ENCODE data around the gene PCDH20.

The PCDH20 gene, protein sequence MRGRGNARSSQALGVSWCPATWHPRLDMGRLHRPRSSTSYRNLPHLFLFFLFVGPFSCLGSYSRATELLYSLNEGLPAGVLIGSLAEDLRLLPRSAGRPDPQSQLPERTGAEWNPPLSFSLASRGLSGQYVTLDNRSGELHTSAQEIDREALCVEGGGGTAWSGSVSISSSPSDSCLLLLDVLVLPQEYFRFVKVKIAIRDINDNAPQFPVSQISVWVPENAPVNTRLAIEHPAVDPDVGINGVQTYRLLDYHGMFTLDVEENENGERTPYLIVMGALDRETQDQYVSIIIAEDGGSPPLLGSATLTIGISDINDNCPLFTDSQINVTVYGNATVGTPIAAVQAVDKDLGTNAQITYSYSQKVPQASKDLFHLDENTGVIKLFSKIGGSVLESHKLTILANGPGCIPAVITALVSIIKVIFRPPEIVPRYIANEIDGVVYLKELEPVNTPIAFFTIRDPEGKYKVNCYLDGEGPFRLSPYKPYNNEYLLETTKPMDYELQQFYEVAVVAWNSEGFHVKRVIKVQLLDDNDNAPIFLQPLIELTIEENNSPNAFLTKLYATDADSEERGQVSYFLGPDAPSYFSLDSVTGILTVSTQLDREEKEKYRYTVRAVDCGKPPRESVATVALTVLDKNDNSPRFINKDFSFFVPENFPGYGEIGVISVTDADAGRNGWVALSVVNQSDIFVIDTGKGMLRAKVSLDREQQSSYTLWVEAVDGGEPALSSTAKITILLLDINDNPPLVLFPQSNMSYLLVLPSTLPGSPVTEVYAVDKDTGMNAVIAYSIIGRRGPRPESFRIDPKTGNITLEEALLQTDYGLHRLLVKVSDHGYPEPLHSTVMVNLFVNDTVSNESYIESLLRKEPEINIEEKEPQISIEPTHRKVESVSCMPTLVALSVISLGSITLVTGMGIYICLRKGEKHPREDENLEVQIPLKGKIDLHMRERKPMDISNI

DNA sequence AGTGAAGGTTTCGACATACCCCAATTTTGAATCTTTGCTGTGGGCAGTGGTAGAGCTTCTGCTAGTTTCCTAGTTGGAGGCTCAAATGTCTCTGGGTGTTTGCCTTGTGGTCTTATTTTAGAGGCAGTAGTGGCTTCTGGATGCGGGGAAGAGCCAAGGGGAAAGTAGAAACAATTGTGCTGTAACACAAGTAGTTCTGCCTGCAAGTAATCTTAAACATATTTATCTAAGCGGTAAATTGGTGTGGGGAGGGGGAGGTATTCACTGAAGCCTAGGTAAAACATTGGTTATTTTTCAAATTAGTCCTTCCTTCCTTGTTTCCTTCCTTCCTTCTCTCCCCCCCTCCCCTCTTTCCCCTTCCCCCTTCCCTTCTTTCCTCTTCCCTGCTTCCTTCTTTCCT, at the start of gene PCDH20:
TSS of gene PCDH20 (minus strand) at position 101 of the 400 bp plus-strand sequence. CDS start 691 bp downstream, outside the sequence.
- Mint-ChIP-seq H3K27ac (no peak within 1 kb of the TSS), H3K4me3 (no peak within 1 kb of the TSS), H3K4me1 (ENCODE audit: low read depth) (no peaks in the 10 kb centered on the region), H3K27me3 (ENCODE audit: low read depth) (peaks cover 17% of the 10 kb centered on the region), H3K36me3 (ENCODE audit: low read depth) (no peaks in the 10 kb centered on the region), H3K9me3 (no peaks in the 10 kb centered on the region)
- DNase-seq (ENCODE audit: low spot score), result no peak

DNA sequence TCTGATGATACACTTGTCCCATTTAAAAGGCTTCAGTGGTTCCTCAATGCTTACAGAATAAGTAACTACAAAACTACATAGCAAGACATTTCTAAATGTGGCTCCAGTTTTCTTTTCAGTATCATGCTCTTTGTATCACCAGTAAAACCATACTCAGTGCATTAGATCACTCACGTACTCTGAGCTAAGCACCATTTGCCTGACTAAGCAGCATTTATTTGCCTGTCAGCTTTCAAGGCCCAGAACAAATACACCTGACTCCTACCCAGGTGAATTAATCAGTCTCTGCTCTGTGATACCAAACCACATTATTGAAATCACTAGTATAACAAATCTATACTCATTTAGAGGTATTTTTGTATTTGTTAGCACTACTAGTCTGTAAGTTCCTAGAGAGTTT, 47.4 kb upstream of the PCDH20 start:
- Mint-ChIP-seq H3K27me3 (ENCODE audit: low read depth) (no peaks in the 10 kb centered on the region), H3K27ac (no peak overlapping the region)

DNA sequence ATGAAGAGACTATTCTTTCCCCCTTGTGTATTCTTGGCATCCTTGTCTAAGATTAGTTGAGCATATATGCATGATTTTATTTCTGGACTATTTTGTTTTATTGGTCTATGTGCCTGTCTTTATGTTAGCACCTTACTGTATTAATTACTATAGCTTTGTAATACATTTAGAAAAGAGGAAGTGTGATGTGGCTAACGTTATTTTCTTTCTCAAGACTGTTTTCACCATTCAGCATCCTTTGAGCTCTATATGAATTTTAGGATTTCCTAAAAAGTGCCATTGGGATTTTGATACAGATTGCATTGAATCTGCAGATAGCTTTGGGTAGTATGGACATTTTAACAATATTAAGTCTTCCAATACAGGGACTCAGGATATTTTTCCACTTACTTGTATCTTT, 37.5 kb upstream of the PCDH20 start:
- H3K27ac Mint-ChIP-seq, result no peak overlapping the region
- no peaks in the 10 kb centered on the region for H3K4me1 Mint-ChIP-seq (ENCODE audit: low read depth)
- no peak for DNase-seq (ENCODE audit: low spot score)
- H3K9me3 Mint-ChIP-seq, result peaks cover 21% of the 10 kb centered on the region
- no peak overlapping the region for H3K4me3 Mint-ChIP-seq
- no peaks in the 10 kb centered on the region for H3K36me3 Mint-ChIP-seq (ENCODE audit: low read depth)
- H3K27me3 Mint-ChIP-seq (ENCODE audit: low read depth), result no peaks in the 10 kb centered on the region

More for the DNA sequence above, 47.4 kb upstream of the PCDH20 start:
- no peaks in the 10 kb centered on the region for H3K36me3 Mint-ChIP-seq (ENCODE audit: low read depth)
- H3K4me1 Mint-ChIP-seq (ENCODE audit: low read depth), result no peaks in the 10 kb centered on the region
- no peak for DNase-seq (ENCODE audit: low spot score)
- H3K9me3 Mint-ChIP-seq, result no peaks in the 10 kb centered on the region
- H3K4me3 Mint-ChIP-seq, result no peak overlapping the region

DNA sequence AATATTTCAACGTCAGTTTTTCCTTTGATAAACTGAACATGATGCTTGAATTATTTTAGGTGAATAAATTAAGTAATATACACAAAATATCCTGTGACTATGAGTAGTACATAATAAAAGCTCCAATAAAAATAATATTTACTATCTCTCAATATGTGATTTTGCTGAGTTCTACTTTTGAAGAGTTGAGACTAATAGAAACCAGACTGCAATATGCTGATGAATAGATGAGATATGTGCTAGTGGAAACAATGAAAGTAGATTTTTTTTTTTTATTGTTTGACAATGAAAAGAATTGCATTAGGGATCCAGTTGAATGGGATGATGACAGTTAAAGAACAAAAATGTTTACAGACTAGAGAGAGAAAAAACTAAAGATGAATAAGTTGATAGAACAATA, 16.4 kb upstream of the PCDH20 start:
- H3K4me3 Mint-ChIP-seq, result no peak overlapping the region
- no peak overlapping the region for H3K27ac Mint-ChIP-seq
- no peak for DNase-seq (ENCODE audit: low spot score)
- H3K36me3 Mint-ChIP-seq (ENCODE audit: low read depth), result no peaks in the 10 kb centered on the region
- H3K9me3 Mint-ChIP-seq, result peaks cover 10% of the 10 kb centered on the region
- no peaks in the 10 kb centered on the region for H3K27me3 Mint-ChIP-seq (ENCODE audit: low read depth)
- H3K4me1 Mint-ChIP-seq (ENCODE audit: low read depth), result no peaks in the 10 kb centered on the region

DNA sequence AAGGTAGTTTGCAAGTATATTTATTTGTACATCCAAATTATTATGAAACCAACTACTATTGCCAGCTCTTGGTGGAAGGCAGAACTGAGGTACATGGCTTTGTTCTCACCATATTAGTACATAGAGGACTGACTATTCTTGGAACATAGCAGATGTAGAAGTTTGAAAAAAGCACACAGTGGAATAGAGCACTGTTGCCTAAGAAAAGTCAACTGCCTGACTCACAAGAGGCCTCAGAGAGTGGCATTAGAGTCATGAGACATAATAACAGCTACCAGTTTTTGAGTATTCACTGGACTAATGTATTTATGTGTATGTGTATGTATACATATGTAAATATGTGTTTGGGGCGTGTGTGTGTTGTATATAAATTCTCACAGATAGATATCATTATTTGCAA, 8.3 kb upstream of the PCDH20 start:
- H3K27ac Mint-ChIP-seq, result no peak overlapping the region
- no peaks in the 10 kb centered on the region for H3K36me3 Mint-ChIP-seq (ENCODE audit: low read depth)
- H3K4me1 Mint-ChIP-seq (ENCODE audit: low read depth), result no peaks in the 10 kb centered on the region
- no peaks in the 10 kb centered on the region for H3K27me3 Mint-ChIP-seq (ENCODE audit: low read depth)
- peaks cover 7% of the 10 kb centered on the region for H3K9me3 Mint-ChIP-seq
- no peak overlapping the region for H3K4me3 Mint-ChIP-seq
- DNase-seq (ENCODE audit: low spot score), result no peak

DNA sequence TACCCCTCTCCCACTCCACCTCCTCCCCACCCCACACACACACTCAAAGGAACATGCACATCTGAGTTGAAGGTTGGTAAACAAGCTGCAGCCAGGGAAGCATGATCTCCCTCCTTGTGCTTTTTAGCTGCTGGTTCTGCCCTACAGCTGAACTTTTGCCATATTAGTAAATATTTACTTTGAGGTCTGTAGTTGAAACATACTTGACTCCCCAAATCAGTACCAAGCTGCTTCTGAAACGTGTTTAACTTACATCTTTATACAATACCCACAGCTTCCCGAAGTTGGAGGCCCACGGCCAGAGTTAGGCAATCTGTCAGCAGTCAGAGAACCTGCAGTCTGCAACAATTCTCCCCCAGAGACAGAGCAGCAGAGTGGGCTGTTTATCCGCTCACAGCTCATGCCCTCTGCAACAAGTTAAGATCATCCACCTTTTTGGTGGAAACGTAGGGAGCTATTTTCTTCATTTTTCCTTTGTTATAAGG, 1.5 kb upstream of the PCDH20 start:
- H3K27ac Mint-ChIP-seq, result no peak overlapping the region
- no peak for DNase-seq (ENCODE audit: low spot score)
- H3K4me3 Mint-ChIP-seq, result no peak overlapping the region
- H3K4me1 Mint-ChIP-seq (ENCODE audit: low read depth), result no peaks in the 10 kb centered on the region
- peaks cover 17% of the 10 kb centered on the region for H3K27me3 Mint-ChIP-seq (ENCODE audit: low read depth)
- no peaks in the 10 kb centered on the region for H3K9me3 Mint-ChIP-seq
- no peaks in the 10 kb centered on the region for H3K36me3 Mint-ChIP-seq (ENCODE audit: low read depth)

DNA sequence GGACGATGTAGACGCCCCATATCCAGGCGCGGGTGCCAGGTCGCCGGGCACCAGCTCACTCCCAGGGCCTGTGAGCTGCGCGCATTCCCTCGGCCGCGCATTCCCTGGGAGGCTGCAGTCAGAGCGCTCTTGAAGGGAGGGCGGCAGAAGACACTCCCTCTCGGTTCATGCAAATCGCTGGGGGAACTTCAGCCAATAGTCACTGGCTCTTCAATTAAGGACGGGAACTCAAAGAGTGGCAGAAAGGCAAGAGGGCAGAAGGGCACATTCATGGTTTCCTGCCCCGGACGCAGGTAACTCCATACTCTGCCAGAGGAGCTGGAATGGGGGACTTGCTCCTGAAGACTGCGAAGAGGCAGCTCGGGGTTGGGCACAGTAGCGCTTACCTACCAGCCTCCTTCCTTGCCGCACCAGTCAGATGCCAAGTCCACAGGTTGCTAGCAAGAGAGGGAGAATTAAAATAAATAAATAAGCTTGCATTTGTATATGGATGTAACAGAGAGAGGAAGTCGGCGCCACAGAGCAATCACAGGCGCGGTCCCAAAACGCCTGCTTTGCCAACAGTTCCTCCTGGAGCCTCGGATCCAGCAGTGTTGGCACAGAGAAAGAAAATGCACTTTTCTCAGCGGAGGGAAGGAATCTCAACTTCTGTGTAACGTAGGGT, 459 bp downstream of the PCDH20 start:
- H3K27ac Mint-ChIP-seq, result no peak overlapping the region
- H3K4me3 Mint-ChIP-seq, result no peak overlapping the region
- H3K27me3 Mint-ChIP-seq (ENCODE audit: low read depth), result peaks cover 17% of the 10 kb centered on the region
- H3K4me1 Mint-ChIP-seq (ENCODE audit: low read depth), result no peaks in the 10 kb centered on the region
- H3K36me3 Mint-ChIP-seq (ENCODE audit: low read depth), result no peaks in the 10 kb centered on the region
- no peak for DNase-seq (ENCODE audit: low spot score)
- no peaks in the 10 kb centered on the region for H3K9me3 Mint-ChIP-seq

DNA sequence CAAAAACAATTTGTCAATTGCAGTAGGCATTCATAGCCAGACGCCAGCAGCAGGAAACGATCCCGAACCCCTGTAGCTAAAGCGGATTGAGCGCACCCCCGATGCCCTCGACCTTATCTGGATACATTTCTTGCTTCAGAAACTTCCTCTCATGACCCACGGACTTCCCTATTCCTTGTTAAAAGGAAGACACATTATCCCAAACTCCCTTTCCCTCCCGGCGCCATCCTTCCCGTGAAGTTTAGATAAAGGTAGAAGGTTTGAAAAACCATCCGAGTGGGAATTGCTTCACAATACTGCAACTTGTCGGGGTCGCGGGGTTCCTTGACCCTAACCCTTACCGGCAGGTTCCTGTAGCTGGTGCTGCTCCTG, 977 bp downstream of the PCDH20 start:
- H3K27ac Mint-ChIP-seq, result no peak overlapping the region
- H3K4me1 Mint-ChIP-seq (ENCODE audit: low read depth), result no peaks in the 10 kb centered on the region
- peaks cover 17% of the 10 kb centered on the region for H3K27me3 Mint-ChIP-seq (ENCODE audit: low read depth)
- H3K4me3 Mint-ChIP-seq, result no peak overlapping the region
- no peak for DNase-seq (ENCODE audit: low spot score)
- no peaks in the 10 kb centered on the region for H3K36me3 Mint-ChIP-seq (ENCODE audit: low read depth)
- H3K9me3 Mint-ChIP-seq, result no peaks in the 10 kb centered on the region

DNA sequence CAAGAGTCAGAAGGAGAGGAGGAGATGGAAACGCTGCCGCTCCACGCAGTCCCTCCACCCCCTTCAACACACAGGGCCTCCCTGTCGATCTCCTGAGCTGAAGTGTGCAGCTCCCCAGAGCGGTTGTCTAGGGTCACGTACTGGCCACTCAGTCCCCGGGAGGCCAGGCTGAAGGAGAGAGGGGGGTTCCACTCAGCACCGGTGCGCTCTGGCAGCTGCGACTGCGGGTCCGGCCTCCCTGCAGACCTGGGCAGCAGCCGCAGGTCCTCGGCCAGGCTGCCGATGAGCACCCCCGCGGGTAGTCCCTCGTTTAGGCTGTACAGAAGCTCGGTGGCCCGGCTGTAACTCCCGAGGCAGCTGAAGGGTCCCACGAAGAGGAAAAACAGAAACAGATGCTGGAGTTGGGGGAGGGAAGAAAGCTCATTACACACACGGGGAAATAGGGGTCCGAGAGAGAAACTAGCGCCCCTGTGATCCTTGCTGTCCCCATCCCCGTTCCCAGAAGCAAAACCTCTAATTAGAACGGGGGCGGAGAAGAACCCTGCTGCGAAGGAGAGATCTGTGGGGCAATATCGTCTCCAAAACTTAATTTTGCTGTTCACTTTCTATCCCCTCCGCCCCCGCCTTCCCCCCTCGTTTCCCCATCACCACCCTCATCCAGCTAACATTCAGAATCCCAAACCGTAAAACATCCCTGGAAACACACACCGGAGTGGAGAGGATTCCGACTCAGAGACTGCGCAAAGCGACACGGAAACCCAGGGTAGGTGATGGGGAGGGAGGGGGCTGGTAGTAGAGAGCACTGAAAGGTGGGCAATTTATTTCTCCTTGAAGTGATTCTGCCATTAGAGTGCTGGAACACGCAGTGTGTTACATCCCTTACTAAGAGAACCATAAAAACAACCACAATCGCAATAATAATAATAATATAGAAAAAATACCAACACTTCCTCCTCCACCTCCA, 1.8 kb downstream of the PCDH20 start:
- peaks cover 17% of the 10 kb centered on the region for H3K27me3 Mint-ChIP-seq (ENCODE audit: low read depth)
- H3K27ac Mint-ChIP-seq, result no peak overlapping the region
- H3K4me1 Mint-ChIP-seq (ENCODE audit: low read depth), result no peaks in the 10 kb centered on the region
- no peak overlapping the region for H3K4me3 Mint-ChIP-seq
- no peak for DNase-seq (ENCODE audit: low spot score)
- no peaks in the 10 kb centered on the region for H3K9me3 Mint-ChIP-seq
- no peaks in the 10 kb centered on the region for H3K36me3 Mint-ChIP-seq (ENCODE audit: low read depth)

DNA sequence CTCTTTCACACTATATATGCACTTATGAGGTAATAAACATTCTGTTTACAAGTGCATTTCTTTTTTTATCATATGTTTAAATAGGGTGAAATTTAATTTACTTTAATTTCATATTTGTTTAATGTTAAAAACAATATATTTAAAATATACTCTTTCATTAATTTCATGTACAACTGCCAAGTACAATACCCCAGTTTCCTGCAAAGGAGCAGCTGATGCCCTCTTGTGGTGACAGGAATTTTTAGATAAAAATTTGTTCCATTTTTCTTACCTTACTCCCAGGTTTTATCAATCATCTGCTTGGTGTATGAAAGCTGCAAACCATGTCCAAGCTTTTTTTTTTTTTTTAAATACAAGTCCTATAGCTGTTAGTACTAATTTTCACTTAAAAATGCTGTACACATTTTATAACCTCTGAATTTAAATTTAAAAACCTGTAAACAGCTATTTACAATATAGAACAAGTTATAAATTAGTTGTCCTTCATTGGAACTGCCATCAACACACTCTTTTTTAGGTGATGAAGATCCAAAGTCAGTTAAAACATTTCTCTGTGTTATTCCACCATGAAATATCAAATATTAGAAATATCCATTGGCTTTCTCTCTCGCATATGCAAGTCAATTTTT, 4.9 kb downstream of the PCDH20 start:
- Mint-ChIP-seq H3K4me1 (ENCODE audit: low read depth) (no peaks in the 10 kb centered on the region), H3K36me3 (ENCODE audit: low read depth) (no peaks in the 10 kb centered on the region), H3K4me3 (no peak overlapping the region), H3K9me3 (no peaks in the 10 kb centered on the region), H3K27ac (no peak overlapping the region), H3K27me3 (ENCODE audit: low read depth) (peaks cover 17% of the 10 kb centered on the region)
- DNase-seq (ENCODE audit: low spot score), result no peak

DNA sequence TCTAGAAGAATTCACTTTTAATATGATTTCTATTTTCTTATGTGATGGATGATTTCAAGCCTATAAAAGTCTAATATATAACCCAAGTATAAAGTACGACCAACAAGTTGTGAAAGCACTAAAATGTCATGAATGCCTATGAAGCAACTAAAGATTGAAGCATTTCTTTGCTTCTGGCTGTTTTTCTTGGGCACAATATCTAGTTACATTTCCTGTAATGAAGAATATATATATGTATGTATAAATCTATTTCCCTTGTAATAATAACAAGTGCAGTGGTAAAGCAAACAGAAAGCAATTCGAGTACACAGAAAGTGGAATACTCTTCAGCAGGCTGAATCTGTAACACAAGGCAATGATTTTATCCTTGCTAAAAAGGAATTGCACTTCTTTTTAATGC, 5.4 kb downstream of the PCDH20 start:
- Mint-ChIP-seq H3K4me3 (no peak overlapping the region), H3K9me3 (no peaks in the 10 kb centered on the region)

DNA sequence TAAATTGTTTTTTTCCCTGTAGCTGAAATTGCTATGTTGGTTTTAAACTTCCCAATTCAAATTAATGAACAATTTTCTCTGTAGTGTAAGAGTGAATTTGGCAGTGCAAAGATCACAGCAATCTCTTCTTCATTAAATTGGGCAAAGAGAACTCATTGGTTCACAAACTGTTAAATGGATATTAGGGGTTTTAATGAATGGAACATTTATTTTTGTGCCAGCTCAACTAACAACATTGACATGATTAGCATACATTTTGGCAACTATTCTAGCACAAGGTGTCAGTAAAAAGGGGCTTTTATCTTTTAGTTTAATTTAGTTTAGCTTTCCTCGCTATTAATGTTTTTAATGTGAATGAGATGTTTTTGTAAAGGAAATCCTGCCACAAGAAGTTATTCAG, 7.1 kb downstream of the PCDH20 start:
- no peaks in the 10 kb centered on the region for H3K9me3 Mint-ChIP-seq
- H3K36me3 Mint-ChIP-seq (ENCODE audit: low read depth), result no peaks in the 10 kb centered on the region
- no peak overlapping the region for H3K27ac Mint-ChIP-seq
- no peaks in the 10 kb centered on the region for H3K27me3 Mint-ChIP-seq (ENCODE audit: low read depth)
- no peak overlapping the region for H3K4me3 Mint-ChIP-seq
- H3K4me1 Mint-ChIP-seq (ENCODE audit: low read depth), result no peaks in the 10 kb centered on the region
- DNase-seq (ENCODE audit: low spot score), result no peak

More for the DNA sequence above, 5.4 kb downstream of the PCDH20 start:
- DNase-seq (ENCODE audit: low spot score), result no peak
- Mint-ChIP-seq H3K36me3 (ENCODE audit: low read depth) (no peaks in the 10 kb centered on the region), H3K27me3 (ENCODE audit: low read depth) (peaks cover 11% of the 10 kb centered on the region), H3K4me1 (ENCODE audit: low read depth) (no peaks in the 10 kb centered on the region), H3K27ac (no peak overlapping the region)

DNA sequence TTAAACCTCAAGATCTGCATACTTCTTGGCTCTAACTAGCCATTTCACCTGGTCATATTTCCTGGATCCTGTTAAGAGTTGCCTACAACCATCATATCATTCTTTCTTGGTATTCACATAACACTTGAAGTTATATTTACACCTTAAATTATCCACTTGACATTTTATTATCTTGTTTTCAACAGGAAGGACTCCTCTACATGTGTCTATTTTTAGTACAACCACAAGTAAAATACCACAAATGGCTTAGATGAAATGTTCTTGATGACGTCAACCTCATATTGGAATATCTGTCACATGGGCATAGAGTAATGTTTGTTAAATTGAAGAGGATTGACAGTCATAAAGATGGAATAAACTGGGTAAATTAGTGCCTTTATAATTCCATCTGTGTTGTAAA, 9.4 kb downstream of the PCDH20 start:
- Mint-ChIP-seq H3K4me1 (ENCODE audit: low read depth) (no peaks in the 10 kb centered on the region), H3K36me3 (ENCODE audit: low read depth) (no peaks in the 10 kb centered on the region), H3K9me3 (no peaks in the 10 kb centered on the region), H3K27ac (no peak overlapping the region), H3K27me3 (ENCODE audit: low read depth) (no peaks in the 10 kb centered on the region), H3K4me3 (no peak overlapping the region)
- no peak for DNase-seq (ENCODE audit: low spot score)

Data from T-helper 2 cell treated with Interferon-gamma antibody and Interleukin-4, amounts not matched to agents 5 μg/mL and 100 μg/mL, for 36 hours (primary cell).